GM23338 (cell line): Measurements from ENCODE around the gene CBX5. TPM values are rescaled to one million over a fixed set of nuclear protein-coding genes. Genes with fewer than 3 reads are reported as not detected.

Experiments
- ATAC-seq: fragments of 200-7000 bp; cut with Tn5 transposase; 3 replicates; pipeline ENCODE4 v1.9.1; 2020
- DNase-seq: peaks from one replicate; pipeline ENCODE4 v3.0.0-alpha.2; 2015; ENCODE audit warnings: low spot score
- H2AFZ ChIP-seq: fragments of 200-600 bp; sonication (generic); 2 replicates; pipeline ENCODE4 v1.8.0; 2016; ENCODE audit warnings: antibody characterized with exemption, mild to moderate bottlenecking, moderate library complexity
- H3F3A ChIP-seq: fragments of 200-600 bp; sonication (generic); replicated peaks from 2 replicates; pipeline ENCODE4 v1.8.0; 2017; ENCODE audit warnings: antibody characterized with exemption, mixed run types, low read depth
- H3K27ac ChIP-seq: fragments of 200-600 bp; sonication (generic); 2 replicates; pipeline ENCODE4 v1.6.1; 2016; ENCODE audit warnings: low read depth
- H3K27me3 ChIP-seq: fragments of 200-600 bp; sonication (generic); 2 replicates; pipeline ENCODE4 v1.8.0; 2016; ENCODE audit warnings: mild to moderate bottlenecking, mixed run types, moderate library complexity; ENCODE audit not compliant: insufficient read depth
- H3K36me3 ChIP-seq: fragments of 200-600 bp; sonication (generic); 2 replicates; pipeline ENCODE4 v1.8.0; 2016; ENCODE audit warnings: mild to moderate bottlenecking; ENCODE audit not compliant: insufficient read depth
- H3K4me1 ChIP-seq: fragments of 200-600 bp; sonication (generic); 2 replicates; pipeline ENCODE4 v1.8.0; 2016; ENCODE audit warnings: mild to moderate bottlenecking, moderate library complexity; ENCODE audit not compliant: insufficient read depth
- H3K4me2 ChIP-seq: fragments of 200-600 bp; sonication (generic); 2 replicates; pipeline ENCODE4 v1.7.1; 2017; ENCODE audit warnings: mixed run types
- H3K4me3 ChIP-seq: fragments of 200-600 bp; sonication (generic); 2 replicates; pipeline ENCODE4 v1.6.1; 2016; ENCODE audit warnings: mixed run types
- H3K79me2 ChIP-seq: fragments of 200-600 bp; sonication (generic); replicated peaks from 2 replicates; pipeline ENCODE4 v1.8.0; 2017; ENCODE audit warnings: mild to moderate bottlenecking; ENCODE audit not compliant: insufficient read depth
- H3K9me2 ChIP-seq: fragments of 200-600 bp; sonication (generic); 2 replicates; pipeline ENCODE4 v1.8.0; 2017; ENCODE audit not compliant: insufficient read depth
- H4K20me1 ChIP-seq: fragments of 200-600 bp; sonication (generic); replicated peaks from 2 replicates; pipeline ENCODE4 v1.8.0; 2017; ENCODE audit warnings: mild to moderate bottlenecking; ENCODE audit not compliant: insufficient read depth
- H3K27ac Mint-ChIP-seq: 2 replicates; pipeline ENCODE4 v1.8.0; 2020; ENCODE audit warnings: inconsistent platforms, mild to moderate bottlenecking, moderate library complexity, mixed read lengths
- H3K27me3 Mint-ChIP-seq: 3 replicates; pipeline ENCODE4 v1.8.0; 2022; ENCODE audit warnings: low read depth, mild to moderate bottlenecking, moderate library complexity, mixed read lengths, inconsistent platforms; ENCODE audit not compliant: insufficient read depth, poor library complexity
- H3K36me3 Mint-ChIP-seq: 3 replicates; pipeline ENCODE4 v1.8.0; 2021; ENCODE audit warnings: low read depth, mild to moderate bottlenecking, inconsistent platforms, moderate library complexity, mixed read lengths
- H3K4me1 Mint-ChIP-seq: 3 replicates; pipeline ENCODE4 v1.8.0; 2020; ENCODE audit warnings: mild to moderate bottlenecking, inconsistent platforms, mixed read lengths
- H3K4me3 Mint-ChIP-seq: 3 replicates; pipeline ENCODE4 v1.8.0; 2021; ENCODE audit warnings: moderate library complexity, mild to moderate bottlenecking, inconsistent platforms, mixed read lengths
- H3K9me3 Mint-ChIP-seq: 3 replicates; pipeline ENCODE4 v1.8.0; 2020; ENCODE audit warnings: moderate library complexity, mild to moderate bottlenecking, inconsistent platforms, mixed read lengths
- CREB1 ChIP-seq: fragments of 250-450 bp; sonication (Bioruptor Pico); IDR thresholded peaks from 2 replicates; pipeline ENCODE4 v1.5.0; 2020; ENCODE audit warnings: low read depth, mild to moderate bottlenecking, moderate library complexity
- CTCF ChIP-seq, 2 experiments: fragments of 200-600 bp in 1 of 2; sonication (generic) in 1 of 2; conservative IDR thresholded peaks; 2 replicates each; pipeline versions ENCODE4 v1.5.1 to v1.6.1; 2016 to 2017; ENCODE audit warnings: antibody characterized with exemption in 2 of 2, low read depth in 2 of 2, mild to moderate bottlenecking in 2 of 2, moderate library complexity in 1 of 2
- ETS1 ChIP-seq: IDR thresholded peaks from 2 replicates; pipeline ENCODE4 v1.6.1; 2016; ENCODE audit warnings: antibody characterized with exemption
- EZH2 ChIP-seq: fragments of 200-600 bp; sonication (generic); IDR thresholded peaks from one replicate; pipeline ENCODE4 v1.8.0; 2017; ENCODE audit warnings: antibody characterized with exemption, mild to moderate bottlenecking, low read depth; ENCODE audit not compliant: unreplicated experiment
- EZH2phosphoT487 ChIP-seq: fragments of 200-600 bp; sonication (generic); IDR thresholded peaks from one replicate; pipeline ENCODE4 v1.8.1; 2018; ENCODE audit warnings: antibody characterized with exemption; ENCODE audit not compliant: unreplicated experiment
- JUNB ChIP-seq: IDR thresholded peaks from one replicate; pipeline ENCODE4 v1.6.1; 2016; ENCODE audit warnings: antibody characterized with exemption; ENCODE audit not compliant: unreplicated experiment
- NANOG ChIP-seq: IDR thresholded peaks from 2 replicates; pipeline ENCODE4 v1.6.1; 2016; ENCODE audit warnings: antibody characterized with exemption, borderline replicate concordance
- POLR2AphosphoS5 ChIP-seq: IDR thresholded peaks from 2 replicates; pipeline ENCODE4 v1.6.1; 2016; ENCODE audit warnings: antibody characterized with exemption, low read depth
- REST ChIP-seq: IDR thresholded peaks from one replicate; pipeline ENCODE4 v1.6.1; 2018; ENCODE audit warnings: antibody characterized with exemption; ENCODE audit not compliant: unreplicated experiment
- STAT1 ChIP-seq: IDR thresholded peaks from one replicate; pipeline ENCODE4 v1.6.1; 2016; ENCODE audit warnings: antibody characterized with exemption; ENCODE audit not compliant: unreplicated experiment
- ZNF114 ChIP-seq: fragments of 250-450 bp; sonication (Bioruptor Pico); IDR thresholded peaks from 2 replicates; pipeline ENCODE4 v1.5.0; 2020; ENCODE audit warnings: mild to moderate bottlenecking, moderate library complexity
- ZNF331 ChIP-seq: fragments of 250-450 bp; sonication (Bioruptor Pico); IDR thresholded peaks from 2 replicates; pipeline ENCODE4 v1.5.0; 2020; ENCODE audit warnings: low read depth, mild to moderate bottlenecking, moderate library complexity
- polyA plus RNA-seq: library from polyadenylated mRNA; unstranded; fragments of >200 nt; fragmentation: Nextera tagmentation; extraction: Ambion mirVana; gene quantifications from 2 replicates; pipeline ENCODE4 v1.2.1, GENCODE V29; 2016
- total RNA-seq: library from RNA; depleted of rRNA; stranded (reverse); fragments of >200 nt; shearing (Covaris generic); gene quantifications from 2 replicates; pipeline ENCODE4 v1.2.3, GENCODE V29; 2014
- TF ChIP-seq, protein P1 (sequence below): fragments of 250-450 bp; sonication (Bioruptor Pico); IDR thresholded peaks from 2 replicates; pipeline ENCODE4 v1.5.0; 2020; ENCODE audit warnings: mild to moderate bottlenecking, moderate library complexity

CBX5 gene
- total and polyA plus RNA-seq, 2 experiments from 2014 or later: 152 to 212 TPM

DNA sequence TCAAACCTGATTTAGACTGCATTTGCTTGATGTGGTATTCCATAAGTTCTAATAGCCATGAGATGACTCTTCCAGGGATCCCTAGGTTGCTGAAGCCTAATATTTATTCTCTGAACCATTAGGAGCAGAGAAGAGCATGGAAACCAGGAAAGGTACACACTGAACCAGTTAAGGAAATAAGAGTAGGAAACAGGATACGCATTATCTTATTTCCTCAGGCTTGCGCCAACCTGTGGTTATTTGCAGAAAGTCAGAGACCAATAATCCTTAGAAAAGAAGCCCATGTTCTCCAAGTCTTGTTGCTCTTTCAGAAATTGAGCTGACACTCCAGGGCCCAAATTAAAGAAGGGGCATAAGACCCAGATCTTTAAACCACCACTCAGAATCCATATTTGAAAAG lies 49.4 kb downstream of the CBX5 start:
- H3K4me3 Mint-ChIP-seq: no peak overlapping the region
- no peak for TF ChIP-seq CREB1
- no peak for TF ChIP-seq ZNF331 (CRISPR knock-in tag)
- no peak for TF ChIP-seq EZH2phosphoT487
- no peak for TF ChIP-seq REST
- TF ChIP-seq JUNB: no peak
- TF ChIP-seq, protein P1, sequence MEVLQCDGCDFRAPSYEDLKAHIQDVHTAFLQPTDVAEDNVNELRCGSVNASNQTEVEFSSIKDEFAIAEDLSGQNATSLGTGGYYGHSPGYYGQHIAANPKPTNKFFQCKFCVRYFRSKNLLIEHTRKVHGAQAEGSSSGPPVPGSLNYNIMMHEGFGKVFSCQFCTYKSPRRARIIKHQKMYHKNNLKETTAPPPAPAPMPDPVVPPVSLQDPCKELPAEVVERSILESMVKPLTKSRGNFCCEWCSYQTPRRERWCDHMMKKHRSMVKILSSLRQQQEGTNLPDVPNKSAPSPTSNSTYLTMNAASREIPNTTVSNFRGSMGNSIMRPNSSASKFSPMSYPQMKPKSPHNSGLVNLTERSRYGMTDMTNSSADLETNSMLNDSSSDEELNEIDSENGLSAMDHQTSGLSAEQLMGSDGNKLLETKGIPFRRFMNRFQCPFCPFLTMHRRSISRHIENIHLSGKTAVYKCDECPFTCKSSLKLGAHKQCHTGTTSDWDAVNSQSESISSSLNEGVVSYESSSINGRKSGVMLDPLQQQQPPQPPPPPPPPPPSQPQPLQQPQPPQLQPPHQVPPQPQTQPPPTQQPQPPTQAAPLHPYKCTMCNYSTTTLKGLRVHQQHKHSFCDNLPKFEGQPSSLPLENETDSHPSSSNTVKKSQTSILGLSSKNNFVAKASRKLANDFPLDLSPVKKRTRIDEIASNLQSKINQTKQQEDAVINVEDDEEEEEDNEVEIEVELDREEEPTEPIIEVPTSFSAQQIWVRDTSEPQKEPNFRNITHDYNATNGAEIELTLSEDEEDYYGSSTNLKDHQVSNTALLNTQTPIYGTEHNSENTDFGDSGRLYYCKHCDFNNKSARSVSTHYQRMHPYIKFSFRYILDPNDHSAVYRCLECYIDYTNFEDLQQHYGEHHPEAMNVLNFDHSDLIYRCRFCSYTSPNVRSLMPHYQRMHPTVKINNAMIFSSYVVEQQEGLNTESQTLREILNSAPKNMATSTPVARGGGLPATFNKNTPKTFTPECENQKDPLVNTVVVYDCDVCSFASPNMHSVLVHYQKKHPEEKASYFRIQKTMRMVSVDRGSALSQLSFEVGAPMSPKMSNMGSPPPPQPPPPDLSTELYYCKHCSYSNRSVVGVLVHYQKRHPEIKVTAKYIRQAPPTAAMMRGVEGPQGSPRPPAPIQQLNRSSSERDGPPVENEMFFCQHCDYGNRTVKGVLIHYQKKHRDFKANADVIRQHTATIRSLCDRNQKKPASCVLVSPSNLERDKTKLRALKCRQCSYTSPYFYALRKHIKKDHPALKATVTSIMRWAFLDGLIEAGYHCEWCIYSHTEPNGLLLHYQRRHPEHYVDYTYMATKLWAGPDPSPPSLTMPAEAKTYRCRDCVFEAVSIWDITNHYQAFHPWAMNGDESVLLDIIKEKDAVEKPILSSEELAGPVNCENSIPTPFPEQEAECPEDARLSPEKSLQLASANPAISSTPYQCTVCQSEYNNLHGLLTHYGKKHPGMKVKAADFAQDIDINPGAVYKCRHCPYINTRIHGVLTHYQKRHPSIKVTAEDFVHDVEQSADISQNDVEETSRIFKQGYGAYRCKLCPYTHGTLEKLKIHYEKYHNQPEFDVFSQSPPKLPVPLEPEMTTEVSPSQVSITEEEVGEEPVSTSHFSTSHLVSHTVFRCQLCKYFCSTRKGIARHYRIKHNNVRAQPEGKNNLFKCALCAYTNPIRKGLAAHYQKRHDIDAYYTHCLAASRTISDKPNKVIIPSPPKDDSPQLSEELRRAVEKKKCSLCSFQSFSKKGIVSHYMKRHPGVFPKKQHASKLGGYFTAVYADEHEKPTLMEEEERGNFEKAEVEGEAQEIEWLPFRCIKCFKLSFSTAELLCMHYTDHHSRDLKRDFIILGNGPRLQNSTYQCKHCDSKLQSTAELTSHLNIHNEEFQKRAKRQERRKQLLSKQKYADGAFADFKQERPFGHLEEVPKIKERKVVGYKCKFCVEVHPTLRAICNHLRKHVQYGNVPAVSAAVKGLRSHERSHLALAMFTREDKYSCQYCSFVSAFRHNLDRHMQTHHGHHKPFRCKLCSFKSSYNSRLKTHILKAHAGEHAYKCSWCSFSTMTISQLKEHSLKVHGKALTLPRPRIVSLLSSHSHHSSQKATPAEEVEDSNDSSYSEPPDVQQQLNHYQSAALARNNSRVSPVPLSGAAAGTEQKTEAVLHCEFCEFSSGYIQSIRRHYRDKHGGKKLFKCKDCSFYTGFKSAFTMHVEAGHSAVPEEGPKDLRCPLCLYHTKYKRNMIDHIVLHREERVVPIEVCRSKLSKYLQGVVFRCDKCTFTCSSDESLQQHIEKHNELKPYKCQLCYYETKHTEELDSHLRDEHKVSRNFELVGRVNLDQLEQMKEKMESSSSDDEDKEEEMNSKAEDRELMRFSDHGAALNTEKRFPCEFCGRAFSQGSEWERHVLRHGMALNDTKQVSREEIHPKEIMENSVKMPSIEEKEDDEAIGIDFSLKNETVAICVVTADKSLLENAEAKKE (CRISPR knock-in tag): no peak
- TF ChIP-seq POLR2AphosphoS5: no peak
- TF ChIP-seq ZNF114: no peak
- no peak for TF ChIP-seq ETS1
- no peak for TF ChIP-seq CTCF (conservative IDR thresholded peaks at IDR 0.05; ENCODE audit: low read depth in 2 of 2)
- no peak for TF ChIP-seq EZH2
- TF ChIP-seq NANOG: no peak
- no peak for TF ChIP-seq STAT1
- DNase-seq (no peak), ATAC-seq (no peak)
- Histone ChIP-seq H3K36me3 (no peaks in the 10 kb centered on the region), H3K4me2 (no peak overlapping the region), H3K9me2 (no peaks in the 10 kb centered on the region), H4K20me1 (peaks cover 4% of the 10 kb centered on the region; the same call in 1 of the 2 replicates), H2AFZ (no peak overlapping the region), H3K4me1 (0 out of 2 replicates have a peak, but pooled peaks cover 9% of the 10 kb centered on the region), H3K4me3 (no peak overlapping the region), H3F3A (no peaks in the 10 kb centered on the region), H3K27ac (no peak overlapping the region), H3K27me3 (no peaks in the 10 kb centered on the region), H3K79me2 (no peaks in the 10 kb centered on the region)
- no peaks in the 10 kb centered on the region for H3K36me3 Mint-ChIP-seq
- no peak overlapping the region for H3K27ac Mint-ChIP-seq
- no peaks in the 10 kb centered on the region for H3K9me3 Mint-ChIP-seq
- H3K27me3 Mint-ChIP-seq: peaks cover 2% of the 10 kb centered on the region
- H3K4me1 Mint-ChIP-seq: peaks cover 28% of the 10 kb centered on the region
